GM12801 (cell line): ENCODE data around the gene EPAS1.

Source experiments
- CTCF ChIP-seq: IDR thresholded peaks from one replicate; pipeline ENCODE4 v1.5.1; 2011; ENCODE audit warnings: control low read depth; ENCODE audit not compliant: insufficient read length; ENCODE audit errors: extremely low read depth

The EPAS1 gene

GRCh38 chr2:46257980-46258379, 39.2 kb upstream of the EPAS1 start:
- TF ChIP-seq CTCF, result no peak

- TF ChIP-seq CTCF, result no peak
Observed at GRCh38 chr2:46258937-46259776, 38.0 kb upstream of the EPAS1 start.

- TF ChIP-seq CTCF, result no peak
Observed at GRCh38 chr2:46259777-46260168, 37.4 kb upstream of the EPAS1 start.

GRCh38 chr2:46260305-46260704, 36.9 kb upstream of the EPAS1 start:
- no peak for TF ChIP-seq CTCF

GRCh38 chr2:46262248-46262938, 34.8 kb upstream of the EPAS1 start:
- no peak for TF ChIP-seq CTCF

GRCh38 chr2:46263347-46263746, 33.9 kb upstream of the EPAS1 start:
- TF ChIP-seq CTCF, result no peak

- no peak for TF ChIP-seq CTCF
Observed at GRCh38 chr2:46264447-46264846, 32.8 kb upstream of the EPAS1 start.
